Dedifferentiated amniotic fluid mesenchymal stem cell (primary cell): Measurements from ENCODE around the gene SPTBN5.

Experiments
- DNase-seq: peaks from one replicate; pipeline ENCODE4 v3.0.0-alpha.2; 2016; ENCODE audit errors: extremely low spot score

SPTBN5 gene

GRCh38 chr15:41804916-41805666 is 88.8 kb downstream of the SPTBN5 start:
- DNase-seq, result no peak

DNA sequence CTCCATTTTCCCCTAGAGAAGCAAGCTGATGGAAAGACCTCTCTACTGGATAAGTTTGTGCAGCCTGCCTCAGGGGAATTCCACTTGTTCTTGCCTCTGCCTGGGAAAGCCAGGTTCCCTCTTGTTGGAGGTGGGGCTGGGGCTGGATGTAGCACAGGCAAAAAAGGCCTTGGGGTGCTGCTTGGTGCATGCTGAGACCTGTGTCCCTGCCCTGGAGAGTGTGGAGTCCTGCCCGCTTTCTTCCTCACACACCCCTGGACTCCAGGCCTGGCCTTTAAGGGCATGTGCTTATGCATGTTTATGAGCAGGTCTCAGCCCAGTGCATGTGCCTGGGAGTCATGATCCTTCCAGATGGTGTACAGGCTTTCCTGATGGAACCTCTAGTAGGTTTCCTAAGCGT is 89.5 kb downstream of the SPTBN5 start:
- DNase-seq, result no peak

GRCh38 chr15:41801850-41802455 is 91.9 kb downstream of the SPTBN5 start:
- no peak for DNase-seq

- DNase-seq, result no peak
Measured at GRCh38 chr15:41801185-41801584, 92.7 kb downstream of the SPTBN5 start.

GRCh38 chr15:41799488-41799805 is 94.4 kb downstream of the SPTBN5 start:
- no peak for DNase-seq

DNA sequence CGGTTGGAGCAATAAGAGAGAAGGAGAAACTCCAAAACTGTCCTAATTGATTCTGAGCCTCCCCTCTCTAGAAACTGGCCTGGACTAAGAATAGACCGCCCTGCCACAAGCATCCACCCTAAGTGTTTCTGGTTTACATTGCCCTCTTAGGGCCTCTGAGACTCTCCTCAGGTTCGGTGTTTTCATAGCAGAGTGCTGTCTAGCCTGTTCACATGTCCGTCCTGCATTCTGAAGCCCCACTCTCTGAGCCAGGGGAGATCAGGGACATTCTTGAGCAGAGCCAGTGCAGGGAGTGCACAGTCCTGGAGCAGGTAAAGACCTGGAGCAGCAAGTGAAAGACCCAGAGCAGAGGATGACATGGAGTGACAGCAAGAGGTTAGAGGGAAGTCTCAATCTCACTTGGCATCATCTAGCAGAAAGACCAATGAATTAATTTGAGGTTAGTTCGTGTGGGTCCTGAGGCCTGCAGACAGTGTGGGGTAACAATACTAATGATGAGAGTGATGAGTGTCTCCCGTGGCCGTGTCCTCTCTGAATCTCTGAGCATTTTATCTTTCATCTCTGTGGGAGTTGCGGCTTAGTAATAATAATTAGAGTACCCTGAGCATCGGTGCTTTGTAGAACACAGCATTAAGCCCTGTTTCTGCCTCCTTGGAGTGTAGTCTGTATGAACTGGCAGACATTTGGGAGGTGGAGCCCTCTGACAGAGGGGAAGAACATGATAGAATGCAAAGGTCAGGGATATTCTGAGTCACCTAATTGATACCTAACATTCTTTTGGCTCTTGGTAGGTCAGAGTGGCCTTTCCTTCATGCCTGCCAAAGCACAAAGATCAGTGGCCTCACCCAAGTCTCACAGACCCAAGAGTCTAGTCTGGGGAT is 95.0 kb downstream of the SPTBN5 start:
- no peak for DNase-seq
